Thymus (tissue), 11 donors: ENCODE measurements around the gene CRYGD. TPM values are rescaled to one million over a fixed set of nuclear protein-coding genes. Genes with fewer than 3 reads are reported as not detected.
A peak's percentile ranks its signal among the peaks of the same experiment; 100 is the strongest.

Source experiments
- DNase-seq, 9 donors: peaks; one replicate each; pipeline ENCODE4 v3.0.0-alpha.2; 2013; ENCODE audit warnings: low spot score in 9 of 9, low read depth in 6 of 9, missing footprints in 1 of 9
- H3K27ac ChIP-seq, 2 donors: one replicate each; pipeline ENCODE4 v1.5.1; 2013; ENCODE audit warnings: control low read depth in 1 of 2, low read depth in 1 of 2, low read length in 1 of 2, mild to moderate bottlenecking in 1 of 2, moderate library complexity in 1 of 2
- H3K27me3 ChIP-seq, 2 donors: one replicate each; pipeline ENCODE4 v1.5.1; 2013; ENCODE audit warnings: low read length in 1 of 2; ENCODE audit not compliant: control insufficient read depth in 2 of 2, insufficient read depth in 1 of 2
- H3K36me3 ChIP-seq, 2 donors: one replicate each; pipeline ENCODE4 v1.5.1; 2013; ENCODE audit warnings: low read length in 1 of 2, mild to moderate bottlenecking in 1 of 2, moderate library complexity in 1 of 2; ENCODE audit not compliant: control insufficient read depth in 2 of 2, insufficient read depth in 2 of 2
- H3K4me1 ChIP-seq, 2 donors: one replicate each; pipeline ENCODE4 v1.5.1; 2013; ENCODE audit warnings: low read length in 2 of 2; ENCODE audit not compliant: control insufficient read depth in 2 of 2, insufficient read depth in 2 of 2
- H3K4me3 ChIP-seq, 2 donors: one replicate each; pipeline ENCODE4 v1.5.1; 2013; ENCODE audit warnings: low read length in 2 of 2, control low read depth in 1 of 2, mild to moderate bottlenecking in 1 of 2
- H3K9me3 ChIP-seq, 2 donors: one replicate each; pipeline ENCODE4 v1.5.1; 2013; ENCODE audit warnings: low read length in 1 of 2, mild to moderate bottlenecking in 1 of 2; ENCODE audit not compliant: control insufficient read depth in 2 of 2, insufficient read depth in 1 of 2
- WGBS: extraction: QIAGEN DNeasy Blood & Tissue Kit; methylation state at CpG from one replicate; pipeline ENCODE4 v1.1.7; 2013; 5-methylcytosine and 5-hydroxymethylcytosine counted together
- polyA plus RNA-seq: library from polyadenylated mRNA; stranded (reverse); fragments of 200-250 nt; gene quantifications from one replicate; pipeline ENCODE4 v1.2.3, GENCODE V29; 2013
- total RNA-seq: library from RNA; stranded (reverse); fragments of 120-200 nt; gene quantifications from one replicate; pipeline ENCODE4 v1.2.4, GENCODE V29; 2013
- donor health status: healthy.

The CRYGD gene
- total and polyA plus RNA-seq, 2 donors, result 0.27 TPM; not detected in 1

DNA sequence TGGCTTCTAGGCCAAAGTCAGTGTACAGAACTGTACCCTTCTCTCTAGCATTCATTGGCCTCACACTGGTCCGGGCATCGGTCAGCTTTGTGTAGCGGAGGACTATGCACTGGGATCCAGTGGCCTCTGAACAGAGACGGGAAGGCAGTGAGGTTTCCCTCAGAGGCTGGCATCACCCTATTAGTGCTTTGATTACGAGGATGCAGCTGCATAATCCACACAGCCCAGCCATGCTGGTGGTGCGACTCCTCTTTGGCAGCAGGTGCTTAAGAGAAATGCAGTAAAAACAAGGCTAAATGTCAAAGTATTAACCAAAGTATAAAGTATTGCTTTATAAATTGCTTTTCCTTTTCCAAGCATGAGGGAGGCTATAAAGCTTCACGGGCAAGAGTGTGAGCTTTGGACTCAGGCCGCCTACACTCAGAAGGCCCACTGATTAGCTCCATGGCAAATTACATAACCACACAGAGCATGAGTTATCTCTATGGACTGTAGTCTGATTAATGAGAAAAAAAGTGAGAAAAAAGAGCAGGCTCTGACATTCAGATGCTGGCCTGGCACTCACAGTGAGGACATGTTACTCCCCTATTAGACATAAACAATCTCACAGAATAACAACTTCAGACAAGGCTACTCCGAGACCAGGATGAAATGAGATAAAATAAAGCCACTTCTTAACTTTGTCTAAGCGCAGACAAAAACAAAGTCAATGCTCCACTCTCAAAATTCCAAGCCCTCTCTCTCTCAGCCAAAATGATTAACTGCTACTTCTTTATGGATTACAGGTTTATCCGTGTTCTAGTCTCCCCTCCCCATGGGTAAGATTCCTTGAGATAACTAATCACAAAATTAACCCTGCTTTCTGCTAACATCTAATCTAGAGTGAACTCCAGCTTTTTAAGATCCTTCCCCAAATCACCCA lies 11.7 kb upstream of the CRYGD start:
- H3K4me3 ChIP-seq, result no peak overlapping the region
- peaks cover 0 to 14% of the 10 kb centered on the region in 2 donors for H3K9me3 ChIP-seq
- no peak overlapping the region for H3K27ac ChIP-seq
- H3K27me3 ChIP-seq, result no peaks in the 10 kb centered on the region
- H3K36me3 ChIP-seq, result no peaks in the 10 kb centered on the region
- no peak for DNase-seq
- H3K4me1 ChIP-seq, result peaks cover 3 to 14% of the 10 kb centered on the region in 2 donors
- 96% methylated on average over 11 of the region's 11 CpGs for WGBS

DNA sequence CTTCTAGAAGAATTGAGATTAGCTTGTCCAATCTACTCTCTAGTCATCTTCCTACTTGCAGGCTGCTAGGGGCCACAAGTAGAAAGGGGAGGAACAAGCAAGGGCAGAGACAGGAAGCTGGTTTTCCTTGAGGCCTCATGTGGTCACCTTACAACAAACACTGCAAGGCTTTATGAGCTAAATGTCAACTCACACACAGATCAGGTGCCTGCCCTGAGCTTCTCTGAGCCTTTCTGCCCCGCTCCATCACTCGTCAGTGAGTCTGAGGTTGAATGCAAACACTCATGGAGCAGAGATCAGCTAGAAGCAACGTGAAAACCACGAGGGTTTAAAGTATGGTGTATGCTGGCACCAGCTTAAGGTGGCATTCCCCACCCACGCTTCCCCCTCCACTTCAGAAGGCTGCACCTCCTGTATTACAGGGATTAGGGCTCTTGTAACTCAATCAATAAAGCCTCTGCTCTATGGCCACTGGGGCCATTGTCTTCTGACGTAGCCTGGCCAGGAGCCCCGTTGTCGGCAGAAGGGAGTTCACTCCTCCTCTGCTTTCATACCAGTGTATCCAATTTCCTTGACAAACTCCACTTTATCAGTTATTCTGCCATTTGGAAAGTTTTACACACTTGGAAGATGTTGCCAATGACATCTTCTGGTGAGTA lies 10.7 kb upstream of the CRYGD start:
- peak in 3 of 9 donors; percentile 8 to 40 (median 17) for DNase-seq
- 24% methylated on average over 8 of the region's 8 CpGs for WGBS

DNA sequence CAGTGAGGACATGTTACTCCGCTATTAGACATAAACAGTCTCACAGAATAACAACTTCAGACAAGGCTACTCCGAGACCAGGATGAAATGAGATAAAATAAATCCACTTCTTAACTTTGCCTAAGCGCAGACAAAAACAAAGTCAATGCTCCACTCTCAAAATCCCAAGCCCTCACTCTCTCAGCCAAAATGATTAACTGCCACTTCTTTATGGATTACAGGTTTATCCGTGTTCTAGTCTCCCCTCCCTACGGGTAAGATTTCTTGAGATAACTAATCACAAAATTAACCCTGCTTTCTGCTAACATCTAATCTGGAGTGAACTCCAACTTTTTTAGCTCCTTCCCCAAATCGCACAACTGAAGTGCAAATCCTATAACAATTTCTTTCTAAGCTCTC lies 6.4 kb upstream of the CRYGD start:
- WGBS, result 97% methylated on average over 6 of the region's 6 CpGs

More for the DNA sequence above, 10.7 kb upstream of the CRYGD start:
- H3K4me3 ChIP-seq, result no peak overlapping the region
- no peak overlapping the region for H3K27ac ChIP-seq
- no peaks in the 10 kb centered on the region for H3K27me3 ChIP-seq
- peaks cover 3 to 14% of the 10 kb centered on the region in 2 donors for H3K4me1 ChIP-seq
- H3K9me3 ChIP-seq, result peaks cover 0 to 14% of the 10 kb centered on the region in 2 donors
- H3K36me3 ChIP-seq, result no peaks in the 10 kb centered on the region

DNA sequence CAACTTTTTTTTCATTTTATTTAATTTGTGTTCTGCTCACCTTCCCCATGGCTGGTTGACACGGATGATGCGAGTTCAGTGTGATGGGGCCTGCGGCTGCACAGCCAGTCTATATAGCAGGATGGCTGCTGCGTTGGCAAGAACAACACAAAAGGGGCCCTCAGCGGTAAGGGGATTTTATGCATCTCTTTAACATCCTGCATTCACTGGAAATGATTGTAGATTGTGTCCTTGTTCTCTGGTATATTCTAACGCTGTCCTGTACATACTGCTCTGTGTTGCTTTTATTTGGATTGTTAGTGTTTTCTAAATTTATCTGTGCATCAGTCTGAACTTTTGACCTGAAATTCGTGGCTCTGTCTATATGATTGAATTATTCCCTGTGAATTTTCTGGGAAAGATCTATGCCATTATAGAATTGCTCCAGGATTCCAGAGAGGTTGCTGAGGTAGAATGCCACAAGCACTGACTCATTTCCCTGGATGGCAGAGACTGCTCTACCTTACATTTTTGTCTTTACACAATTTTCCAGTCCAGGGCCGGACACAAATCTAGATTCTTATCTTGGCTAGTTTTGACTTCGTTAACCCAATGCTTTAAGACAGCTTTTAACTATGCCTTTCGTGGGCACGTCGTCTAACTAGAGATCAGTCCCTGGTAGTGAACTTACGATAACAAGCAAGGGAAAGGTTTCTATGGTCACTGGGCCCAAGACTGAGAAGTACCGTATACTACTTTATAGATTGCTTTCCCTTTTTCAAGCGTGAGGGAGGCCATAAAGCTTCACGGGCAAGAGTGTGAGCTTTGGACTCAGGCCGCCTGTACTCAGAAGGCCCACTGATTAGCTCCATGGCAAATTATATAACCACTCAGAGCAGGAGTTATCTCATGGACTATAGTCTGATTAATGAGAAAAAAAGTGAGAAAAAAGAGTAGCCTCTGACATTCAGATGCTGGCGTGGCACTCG lies 5.7 kb upstream of the CRYGD start, which contains the start of gene CRYGC:
TSS of gene CRYGC (minus strand) at position 85 of the 968 bp plus-strand sequence. CDS start at position 49, 36 bp downstream.
- Histone ChIP-seq H3K9me3 (no peaks in the 10 kb centered on the region), H3K27ac (no peak within 1 kb of the TSS), H3K36me3 (no peaks in the 10 kb centered on the region), H3K4me1 (peaks cover 0 to 5% of the 10 kb centered on the region in 2 donors), H3K27me3 (peaks cover 3 to 4% of the 10 kb centered on the region in 2 donors), H3K4me3 (no peak within 1 kb of the TSS)
- WGBS, result 88% methylated on average over 19 of the region's 19 CpGs
- no peak for DNase-seq

More for the DNA sequence above, 6.4 kb upstream of the CRYGD start:
- Histone ChIP-seq H3K36me3 (no peaks in the 10 kb centered on the region), H3K27ac (no peak overlapping the region), H3K4me1 (peaks cover 3 to 12% of the 10 kb centered on the region in 2 donors), H3K27me3 (peaks cover 0 to 3% of the 10 kb centered on the region in 2 donors), H3K4me3 (no peak overlapping the region), H3K9me3 (no peaks in the 10 kb centered on the region)
- DNase-seq, result no peak

DNA sequence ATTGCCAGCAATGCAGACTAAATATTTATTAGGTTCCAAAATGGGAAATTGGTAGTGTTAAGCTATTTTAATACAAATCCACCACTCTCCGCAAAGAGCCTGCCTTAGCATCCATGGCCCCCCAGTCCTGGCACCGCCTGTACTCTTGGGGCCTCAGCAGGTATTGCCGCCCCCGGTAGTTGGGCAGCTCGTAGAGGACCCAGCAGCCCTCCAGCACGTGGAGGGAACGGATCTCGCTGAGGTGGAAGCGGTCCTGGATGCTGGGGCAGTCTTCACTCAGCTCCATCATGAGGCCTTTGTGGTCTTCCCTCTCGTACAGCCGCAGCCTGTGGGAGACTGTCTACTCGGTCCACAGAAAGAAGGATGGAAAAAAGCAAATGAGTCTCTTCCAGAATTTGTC lies 3.8 kb upstream of the CRYGD start:
- Histone ChIP-seq H3K4me3 (no peak overlapping the region), H3K4me1 (peaks cover 0 to 5% of the 10 kb centered on the region in 2 donors), H3K27ac (no peak overlapping the region), H3K9me3 (no peaks in the 10 kb centered on the region), H3K27me3 (peaks cover 6 to 20% of the 10 kb centered on the region in 2 donors), H3K36me3 (no peaks in the 10 kb centered on the region)
- 97% methylated on average over 12 of the region's 12 CpGs for whole genome bisulfite sequencing
- no peak for DNase-seq

GRCh38 chr2:208127090-208127489 lies 2.8 kb upstream of the CRYGD start:
- Histone ChIP-seq H3K9me3 (no peaks in the 10 kb centered on the region), H3K27me3 (peaks cover 6 to 20% of the 10 kb centered on the region in 2 donors), H3K4me1 (peaks cover 0 to 5% of the 10 kb centered on the region in 2 donors), H3K27ac (no peak overlapping the region), H3K4me3 (no peak overlapping the region), H3K36me3 (no peaks in the 10 kb centered on the region)
- DNase-seq, result no peak
- WGBS, result 98% methylated on average over 4 of the region's 4 CpGs

GRCh38 chr2:208125251-208125650 lies 927 bp upstream of the CRYGD start:
- no peak overlapping the region for H3K27ac ChIP-seq
- H3K4me1 ChIP-seq, result peaks cover 0 to 5% of the 10 kb centered on the region in 2 donors
- H3K36me3 ChIP-seq, result no peaks in the 10 kb centered on the region
- no peaks in the 10 kb centered on the region for H3K9me3 ChIP-seq
- no peak for DNase-seq
- WGBS, result 92% methylated on average over 4 of the region's 4 CpGs
- peaks cover 6 to 20% of the 10 kb centered on the region in 2 donors for H3K27me3 ChIP-seq
- no peak overlapping the region for H3K4me3 ChIP-seq

GRCh38 chr2:208122248-208122647 lies 2.1 kb downstream of the CRYGD start:
- DNase-seq, result no peak
- no peak overlapping the region for H3K4me3 ChIP-seq
- peaks cover 0 to 5% of the 10 kb centered on the region in 2 donors for H3K4me1 ChIP-seq
- 97% methylated on average over 1 of the region's 1 CpG for WGBS
- H3K27me3 ChIP-seq, result peaks cover 6 to 20% of the 10 kb centered on the region in 2 donors
- H3K36me3 ChIP-seq, result no peaks in the 10 kb centered on the region
- no peaks in the 10 kb centered on the region for H3K9me3 ChIP-seq
- H3K27ac ChIP-seq, result no peak overlapping the region
